Caco-2 (cell line): ENCODE results near the gene MLH3. TPM values are rescaled to one million over a fixed set of nuclear protein-coding genes. Genes with fewer than 3 reads are reported as not detected.

Experiments used
- BruUV-seq: library from RNA; stranded (reverse); fragments of 400-500 nt; replicated peaks from 2 replicates; lab custom pipeline; 2021; lab: Mats Ljungman, UMichigan
- CTCF ChIA-PET: fragments of 300-600 bp; sonication (Branson Sonifier 250); formaldehyde crosslinking; loops from one replicate; lab custom pipeline; 2022; ENCODE audit warnings: antibody characterized with exemption; lab: Charles Lee
- POLR2A ChIA-PET: fragments of 300-600 bp; sonication (Branson Sonifier 250); formaldehyde crosslinking; loops from one replicate; lab custom pipeline; 2022; ENCODE audit warnings: antibody characterized with exemption; lab: Charles Lee
- DNase-seq, 2 experiments: peaks; one replicate each; pipeline versions ENCODE4 v3.0.0 to v3.0.0-alpha.2; 2020 to 2022
- H3K27me3 ChIP-seq: replicated peaks from 2 replicates; pipeline ENCODE4 v1.6.0; 2011; ENCODE audit warnings: low read length; ENCODE audit not compliant: control insufficient read depth, insufficient read depth
- H3K36me3 ChIP-seq: 2 replicates; pipeline ENCODE4 v1.5.1; 2011; ENCODE audit warnings: low read length; ENCODE audit not compliant: control insufficient read depth, insufficient read depth
- H3K4me1 ChIP-seq: fragments of 250-450 bp; sonication (Bioruptor Pico); 2 replicates; pipeline ENCODE4 v1.5.1; 2020; ENCODE audit warnings: mild to moderate bottlenecking
- H3K4me3 ChIP-seq: 2 replicates; pipeline ENCODE4 v1.5.1; 2011; ENCODE audit warnings: low read depth, mild to moderate bottlenecking, control low read depth, low read length
- H3K9me3 ChIP-seq: fragments of 250-450 bp; sonication (Bioruptor Pico); 2 replicates; pipeline ENCODE4 v1.5.1; 2020; ENCODE audit warnings: mild to moderate bottlenecking, moderate library complexity
- H3K27ac Mint-ChIP-seq: one replicate; pipeline ENCODE4 v1.8.0; 2022; ENCODE audit warnings: mixed read lengths; ENCODE audit not compliant: unreplicated experiment
- H3K27me3 Mint-ChIP-seq: one replicate; pipeline ENCODE4 v1.8.0; 2022; ENCODE audit warnings: mixed read lengths; ENCODE audit not compliant: insufficient read depth, unreplicated experiment
- H3K36me3 Mint-ChIP-seq: one replicate; pipeline ENCODE4 v1.8.0; 2022; ENCODE audit warnings: mild to moderate bottlenecking, mixed read lengths; ENCODE audit not compliant: insufficient read depth, unreplicated experiment
- H3K4me1 Mint-ChIP-seq: one replicate; pipeline ENCODE4 v1.8.0; 2022; ENCODE audit warnings: low read depth, mixed read lengths; ENCODE audit not compliant: unreplicated experiment
- H3K4me3 Mint-ChIP-seq: one replicate; pipeline ENCODE4 v1.8.0; 2022; ENCODE audit warnings: mild to moderate bottlenecking, moderate library complexity, mixed read lengths; ENCODE audit not compliant: unreplicated experiment
- H3K9me3 Mint-ChIP-seq: one replicate; pipeline ENCODE4 v1.8.0; 2022; ENCODE audit warnings: mixed read lengths; ENCODE audit not compliant: unreplicated experiment
- intact Hi-C: fragments of 100-400 bp; cut with micrococcal nuclease; formaldehyde crosslinking; loops from one replicate; pipeline ENCODE4 v1.10.0; 2022; ENCODE audit not compliant: unreplicated experiment
- total RNA-seq: library from RNA; stranded (reverse); gene quantifications from 2 replicates; pipeline ENCODE4 v1.2.3, GENCODE V29; 2022
- TF ChIP-seq, protein P1 (sequence below), 2 experiments: fragments of 200-600 bp in 1 of 2; IDR thresholded peaks; 1 replicate in 1 of 2; 2 replicates in 1 of 2; pipeline versions ENCODE4 v1.5.1 to v1.8.0; 2011 to 2022; ENCODE audit warnings: antibody characterized with exemption in 1 of 2, control low read depth in 1 of 2, inconsistent platforms in 1 of 2, low read depth in 1 of 2, low read length in 1 of 2, mild to moderate bottlenecking in 1 of 2, moderate library complexity in 1 of 2; ENCODE audit not compliant: insufficient read depth in 1 of 2, severe bottlenecking in 1 of 2, unreplicated experiment in 1 of 2

MLH3 gene
- total RNA-seq, 1 experiment from 2014 or later: 24.5 TPM

DNA sequence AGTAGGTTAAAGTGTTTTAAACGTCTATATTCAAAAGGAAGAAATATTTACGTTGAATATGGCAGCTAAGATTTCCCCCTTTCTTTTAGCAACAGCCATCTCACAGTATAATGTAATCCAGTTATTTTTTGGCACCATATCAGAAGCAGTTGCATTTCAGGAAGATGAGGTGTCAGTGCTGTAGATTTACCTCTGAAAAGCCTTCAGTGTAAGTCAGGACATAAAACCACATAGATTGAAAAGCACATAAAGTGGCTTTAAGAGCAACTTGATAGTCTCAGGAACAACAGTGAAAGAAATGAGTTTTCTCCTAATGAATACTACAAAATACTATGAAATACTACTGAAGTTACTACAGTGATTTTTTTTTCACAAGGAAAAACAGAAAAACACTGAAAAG, 6.9 kb downstream of the MLH3 start:
- no peak overlapping the region for H3K27ac Mint-ChIP-seq
- BruUV-seq: no TSS peak
- no peak for DNase-seq
- Histone ChIP-seq H3K36me3 (no peaks in the 10 kb centered on the region), H3K4me3 (no peak overlapping the region), H3K27me3 (no peaks in the 10 kb centered on the region), H3K4me1 (peaks cover 28% of the 10 kb centered on the region), H3K9me3 (no peaks in the 10 kb centered on the region)
- ChIA-PET CTCF (no interaction called here), POLR2A (no interaction called here)
- TF ChIP-seq, protein P1, sequence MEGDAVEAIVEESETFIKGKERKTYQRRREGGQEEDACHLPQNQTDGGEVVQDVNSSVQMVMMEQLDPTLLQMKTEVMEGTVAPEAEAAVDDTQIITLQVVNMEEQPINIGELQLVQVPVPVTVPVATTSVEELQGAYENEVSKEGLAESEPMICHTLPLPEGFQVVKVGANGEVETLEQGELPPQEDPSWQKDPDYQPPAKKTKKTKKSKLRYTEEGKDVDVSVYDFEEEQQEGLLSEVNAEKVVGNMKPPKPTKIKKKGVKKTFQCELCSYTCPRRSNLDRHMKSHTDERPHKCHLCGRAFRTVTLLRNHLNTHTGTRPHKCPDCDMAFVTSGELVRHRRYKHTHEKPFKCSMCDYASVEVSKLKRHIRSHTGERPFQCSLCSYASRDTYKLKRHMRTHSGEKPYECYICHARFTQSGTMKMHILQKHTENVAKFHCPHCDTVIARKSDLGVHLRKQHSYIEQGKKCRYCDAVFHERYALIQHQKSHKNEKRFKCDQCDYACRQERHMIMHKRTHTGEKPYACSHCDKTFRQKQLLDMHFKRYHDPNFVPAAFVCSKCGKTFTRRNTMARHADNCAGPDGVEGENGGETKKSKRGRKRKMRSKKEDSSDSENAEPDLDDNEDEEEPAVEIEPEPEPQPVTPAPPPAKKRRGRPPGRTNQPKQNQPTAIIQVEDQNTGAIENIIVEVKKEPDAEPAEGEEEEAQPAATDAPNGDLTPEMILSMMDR (IDR thresholded peaks at IDR 0.05; ENCODE audit: insufficient read depth in 1 of 2, low read depth in 1 of 2, low read length in 1 of 2, severe bottlenecking in 1 of 2, unreplicated experiment in 1 of 2): no peak
- peaks cover 18% of the 10 kb centered on the region for H3K36me3 Mint-ChIP-seq
- H3K4me1 Mint-ChIP-seq: peaks cover 13% of the 10 kb centered on the region
- no peaks in the 10 kb centered on the region for H3K27me3 Mint-ChIP-seq
- H3K4me3 Mint-ChIP-seq: no peak overlapping the region
- H3K9me3 Mint-ChIP-seq: no peaks in the 10 kb centered on the region
- intact Hi-C loops: no loop called here

DNA sequence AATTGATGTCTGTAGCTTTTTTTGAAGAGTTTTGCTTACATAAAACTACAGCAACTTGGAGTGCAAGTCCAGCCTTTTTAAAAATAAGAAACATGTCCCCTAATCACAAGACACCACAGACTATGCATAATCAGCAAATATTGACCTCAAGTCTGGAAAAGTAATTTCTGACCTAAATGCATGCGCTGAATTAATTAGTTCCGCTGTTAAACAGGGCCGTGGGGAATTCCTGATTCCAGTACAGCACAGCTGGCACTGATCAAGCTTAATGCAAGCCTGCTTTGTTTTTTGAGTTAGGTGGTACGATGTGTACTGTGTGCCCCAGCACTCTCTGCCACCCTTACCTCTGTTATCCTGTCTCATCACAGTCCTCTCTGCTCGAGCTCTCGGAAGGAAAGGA, 9.2 kb downstream of the MLH3 start:
- no peak for DNase-seq
- H3K4me1 Mint-ChIP-seq: peaks cover 13% of the 10 kb centered on the region
- H3K4me3 Mint-ChIP-seq: no peak overlapping the region
- ChIA-PET POLR2A (no interaction called here), CTCF (interaction anchor here (0.6 kb wide), 1 partner anchor 37 kb away, joined by 4 read pairs; no protein-coding TSS in a partner anchor)
- Histone ChIP-seq H3K27me3 (no peaks in the 10 kb centered on the region), H3K4me3 (no peak overlapping the region), H3K36me3 (peaks cover 2% of the 10 kb centered on the region; the same call in 1 of the 2 replicates), H3K9me3 (no peaks in the 10 kb centered on the region), H3K4me1 (peaks cover 23% of the 10 kb centered on the region)
- H3K36me3 Mint-ChIP-seq: peaks cover 3% of the 10 kb centered on the region
- H3K9me3 Mint-ChIP-seq: no peaks in the 10 kb centered on the region
- H3K27me3 Mint-ChIP-seq: no peaks in the 10 kb centered on the region
- H3K27ac Mint-ChIP-seq: no peak overlapping the region
- intact Hi-C loops: no loop called here
- TF ChIP-seq, protein P1 (IDR thresholded peaks at IDR 0.05; ENCODE audit: insufficient read depth in 1 of 2, low read depth in 1 of 2, low read length in 1 of 2, severe bottlenecking in 1 of 2, unreplicated experiment in 1 of 2): no peak
- BruUV-seq: no TSS peak

GRCh38 chr14:75041613-75042012, 9.7 kb downstream of the MLH3 start:
- Mint-ChIP-seq H3K27me3 (no peaks in the 10 kb centered on the region), H3K27ac (no peak overlapping the region), H3K4me3 (no peak overlapping the region), H3K9me3 (no peaks in the 10 kb centered on the region), H3K4me1 (peaks cover 13% of the 10 kb centered on the region), H3K36me3 (peaks cover 6% of the 10 kb centered on the region)
- TF ChIP-seq, protein P1 (IDR thresholded peaks at IDR 0.05; ENCODE audit: insufficient read depth in 1 of 2, low read depth in 1 of 2, low read length in 1 of 2, severe bottlenecking in 1 of 2, unreplicated experiment in 1 of 2): no peak
- CTCF ChIA-PET: no interaction called here
- H3K4me3 ChIP-seq: no peak overlapping the region
- POLR2A ChIA-PET: no interaction called here
- no peak for DNase-seq
- peaks cover 19% of the 10 kb centered on the region for H3K4me1 ChIP-seq
- intact Hi-C loops: no loop called here
- no peaks in the 10 kb centered on the region for H3K27me3 ChIP-seq
- peaks cover 2% of the 10 kb centered on the region; the same call in 1 of the 2 replicates for H3K36me3 ChIP-seq
- H3K9me3 ChIP-seq: no peaks in the 10 kb centered on the region
- BruUV-seq: no TSS peak
